Activated naive CD4-positive, alpha-beta T cell treated with anti-CD3 and anti-CD28 coated beads, Interleukin-2, amount 50 U/mL, for 72 hours (primary cell): ENCODE data around the gene TNFRSF9. TPM values are rescaled to one million over a fixed set of nuclear protein-coding genes. Genes with fewer than 3 reads are reported as not detected.

Experiments
- ATAC-seq, 2 donors: fragments of 150-1000 bp; cut with Tn5 transposase; 2 replicates each; pipeline ENCODE4 v1.10.0; 2021; ENCODE audit warnings: mild to moderate bottlenecking in 2 of 2, moderate library complexity in 2 of 2
- DNase-seq, 2 donors: peaks; one replicate each; pipeline ENCODE4 v3.0.0; 2021 to 2022; ENCODE audit warnings: low spot score in 2 of 2
- H3K27ac Mint-ChIP-seq, 2 donors: one replicate each; pipeline ENCODE4 v1.8.0; 2022; ENCODE audit warnings: mild to moderate bottlenecking in 2 of 2, mixed read lengths in 2 of 2
- H3K36me3 Mint-ChIP-seq, 2 donors: one replicate each; pipeline ENCODE4 v1.8.0; 2022; ENCODE audit warnings: mixed read lengths in 2 of 2
- H3K9me3 Mint-ChIP-seq, 2 donors: one replicate each; pipeline ENCODE4 v1.8.0; 2022; ENCODE audit warnings: mixed read lengths in 2 of 2
- total RNA-seq, 2 donors: library from RNA; stranded (reverse); gene quantifications; one replicate each; pipeline ENCODE4 v1.2.3, GENCODE V29; 2022

The TNFRSF9 gene
- total RNA-seq, 2 donors from 2014 or later, result 10.8 to 66.8 TPM

DNA sequence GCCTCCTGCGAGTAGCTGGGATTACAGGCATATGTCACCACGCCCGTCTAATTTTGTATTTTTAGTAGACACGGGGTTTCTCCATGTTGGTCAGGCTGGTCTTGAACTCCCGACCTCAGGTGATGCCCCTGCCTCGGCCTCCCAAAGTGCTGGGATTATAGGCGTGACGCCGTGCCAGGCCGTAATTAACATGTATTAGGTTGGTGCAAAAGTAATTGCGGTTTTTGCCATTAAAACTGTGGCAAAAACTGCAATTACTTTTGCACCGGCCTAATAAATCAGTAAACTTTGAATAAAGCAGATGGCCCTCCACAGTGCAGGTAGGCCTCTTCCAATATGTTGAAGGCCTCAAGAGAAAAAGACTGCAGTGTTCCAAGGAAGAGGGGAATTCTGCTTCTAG is 35.4 kb downstream of the TNFRSF9 start:
- Mint-ChIP-seq H3K9me3 (no peaks in the 10 kb centered on the region), H3K36me3 (no peaks in the 10 kb centered on the region), H3K27ac (no peak overlapping the region)
- no peak for DNase-seq
- ATAC-seq, result no peak

DNA sequence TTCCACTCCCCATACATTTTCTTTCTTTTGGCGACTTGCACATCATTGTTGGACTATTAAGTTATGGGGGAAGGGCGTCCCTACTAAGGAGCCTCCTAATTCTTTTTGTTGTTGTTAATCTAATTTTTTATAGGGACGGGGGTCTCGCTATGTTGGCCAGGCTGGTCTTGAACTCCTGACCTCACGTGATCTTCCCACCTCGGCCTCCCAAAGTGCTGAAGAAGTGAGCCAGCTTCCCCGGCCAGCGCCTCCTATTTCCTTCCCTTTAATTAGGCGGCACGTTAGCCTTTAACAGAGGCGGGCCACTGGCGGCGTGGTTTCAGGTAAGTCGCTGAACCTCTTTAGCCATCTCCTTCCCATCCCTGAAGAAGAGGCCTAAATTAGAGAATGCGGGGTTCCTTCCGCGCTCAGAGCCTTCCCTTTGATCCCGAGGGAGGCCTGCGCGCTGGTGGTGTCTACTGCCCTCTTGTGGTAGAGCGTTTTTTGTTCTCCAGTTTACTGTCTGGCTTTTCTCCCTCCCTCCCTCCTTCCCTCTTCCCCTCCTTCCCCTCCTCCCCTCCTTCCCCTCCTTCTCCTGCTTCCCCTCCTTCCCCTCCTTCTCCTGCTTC is 38.1 kb downstream of the TNFRSF9 start:
- Mint-ChIP-seq H3K36me3 (no peaks in the 10 kb centered on the region), H3K27ac (peak overlapping the region in 1 of 2 donors; percentile 24), H3K9me3 (no peaks in the 10 kb centered on the region)
- peak; percentile 85 to 94 for ATAC-seq
- DNase-seq, result peak; percentile 69 to 76

DNA sequence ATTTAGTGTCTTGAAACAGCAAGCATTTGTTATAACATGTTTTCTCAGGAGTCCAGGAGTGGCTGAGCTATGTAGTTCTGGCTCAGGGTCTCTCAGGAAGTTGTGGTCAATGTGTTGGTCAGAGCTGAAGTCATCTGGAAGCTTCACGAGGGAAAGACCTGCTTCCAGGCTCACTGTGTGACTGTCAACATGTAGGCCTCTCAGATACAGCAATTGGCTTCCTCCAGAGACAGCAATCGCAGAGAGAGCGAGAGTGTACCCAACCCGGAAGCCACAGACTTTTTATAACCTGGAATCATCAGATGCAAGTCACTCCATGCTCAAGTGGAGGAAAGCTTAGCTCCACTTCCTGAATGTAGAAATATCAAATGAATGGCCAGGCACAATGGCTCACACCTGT is 40.9 kb downstream of the TNFRSF9 start:
- peak overlapping the region in 1 of 2 donors; percentile 29 for H3K27ac Mint-ChIP-seq
- no peaks in the 10 kb centered on the region for H3K36me3 Mint-ChIP-seq
- DNase-seq (no peak), ATAC-seq (peak in 1 of 2 donors; percentile 23)
- no peaks in the 10 kb centered on the region for H3K9me3 Mint-ChIP-seq

DNA sequence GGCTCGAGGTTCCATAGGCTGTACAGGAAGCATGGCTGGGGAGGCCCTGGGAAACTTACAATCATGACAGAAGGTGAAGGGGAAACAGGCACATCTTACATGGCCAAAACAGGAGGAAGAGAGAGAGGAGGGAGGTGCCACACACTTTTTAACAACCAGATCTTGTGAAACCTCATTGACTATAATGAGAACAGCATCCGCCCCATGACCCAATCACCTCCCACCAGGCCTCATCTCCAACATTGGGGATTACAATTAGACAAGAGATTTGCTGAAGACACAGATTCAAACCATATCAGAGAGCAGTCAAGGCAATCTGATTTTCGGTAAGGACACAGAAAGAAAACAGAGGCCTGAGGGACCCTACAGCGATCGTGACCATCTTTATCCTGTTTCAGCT is 41.7 kb downstream of the TNFRSF9 start:
- H3K36me3 Mint-ChIP-seq, result no peaks in the 10 kb centered on the region
- no peak for DNase-seq
- no peaks in the 10 kb centered on the region for H3K9me3 Mint-ChIP-seq
- no peak for ATAC-seq
- peak overlapping the region in 1 of 2 donors; percentile 31 for H3K27ac Mint-ChIP-seq

DNA sequence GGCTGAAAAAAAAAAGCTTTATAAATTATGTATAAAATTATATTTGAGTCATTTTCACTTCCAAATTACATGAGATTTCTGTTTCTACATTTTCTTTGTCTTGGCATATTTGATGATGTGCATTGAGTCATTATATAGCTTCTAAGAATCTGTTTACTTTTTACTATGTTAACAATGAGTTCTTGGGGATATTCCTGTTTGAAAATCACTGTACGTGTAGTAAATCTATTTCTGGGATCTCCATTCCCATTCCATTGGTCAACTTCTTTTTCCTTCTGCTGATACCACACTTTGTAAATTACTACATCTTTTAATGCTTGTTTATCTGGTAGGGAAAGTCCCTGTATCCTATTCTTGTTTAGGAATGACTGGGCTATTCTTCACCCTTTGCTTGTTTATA is 43.6 kb downstream of the TNFRSF9 start:
- ATAC-seq (no peak), DNase-seq (no peak)
- Mint-ChIP-seq H3K36me3 (no peaks in the 10 kb centered on the region), H3K27ac (no peak overlapping the region), H3K9me3 (no peaks in the 10 kb centered on the region)

DNA sequence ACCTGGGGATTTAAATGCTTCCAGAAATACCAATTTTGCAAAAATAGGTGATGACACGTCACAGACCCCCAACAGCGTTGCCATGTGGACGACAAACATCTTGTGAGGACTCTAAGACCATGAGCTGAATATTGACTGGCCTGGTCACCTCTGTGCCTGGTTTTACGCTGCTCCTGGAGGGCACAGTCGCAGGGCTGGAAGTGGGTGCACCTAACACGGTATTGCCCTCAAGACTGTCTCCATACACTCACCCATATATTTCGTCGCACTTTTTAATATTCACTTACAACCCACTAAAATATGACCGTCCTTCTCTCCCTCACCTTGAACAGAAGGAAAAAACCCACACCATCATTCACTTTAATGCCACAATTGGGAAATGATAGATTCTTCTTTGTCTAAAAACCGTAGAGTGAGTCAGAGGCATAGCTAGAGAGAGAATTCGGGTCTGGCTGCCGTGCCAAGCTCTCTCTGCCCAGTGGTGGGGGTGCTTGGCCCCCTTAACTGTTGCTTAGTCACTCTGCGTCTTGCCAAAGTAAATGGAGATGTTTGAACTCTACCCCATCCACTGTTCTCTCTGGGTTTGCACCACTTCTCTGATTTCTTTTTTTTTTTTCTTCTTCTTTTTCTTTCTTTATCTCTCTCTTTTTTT is 47.0 kb downstream of the TNFRSF9 start:
- ATAC-seq (no peak), DNase-seq (no peak)
- H3K27ac Mint-ChIP-seq, result no peak overlapping the region
- H3K36me3 Mint-ChIP-seq, result no peaks in the 10 kb centered on the region
- H3K9me3 Mint-ChIP-seq, result no peaks in the 10 kb centered on the region

DNA sequence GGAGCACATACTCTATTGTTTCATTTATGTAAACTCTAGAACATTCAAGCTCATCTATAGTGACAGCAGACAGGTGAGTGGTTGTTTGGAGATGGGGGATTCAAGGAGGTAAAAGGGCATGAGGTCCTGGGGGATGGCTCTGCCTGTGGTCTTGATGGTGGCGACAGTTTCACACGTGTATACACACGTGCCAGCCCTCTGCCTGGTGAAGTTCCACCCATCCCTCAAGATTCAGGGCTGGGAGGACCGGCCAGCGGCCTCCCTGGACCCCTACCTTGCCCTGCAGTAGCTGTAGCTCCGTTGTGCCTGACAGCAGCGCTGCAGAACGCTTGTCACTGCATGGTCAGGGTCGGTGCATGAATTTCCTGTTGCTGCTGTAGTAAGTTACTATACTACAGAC is 48.8 kb downstream of the TNFRSF9 start:
- DNase-seq (no peak), ATAC-seq (no peak)
- no peak overlapping the region for H3K27ac Mint-ChIP-seq
- H3K9me3 Mint-ChIP-seq, result no peaks in the 10 kb centered on the region
- H3K36me3 Mint-ChIP-seq, result no peaks in the 10 kb centered on the region

DNA sequence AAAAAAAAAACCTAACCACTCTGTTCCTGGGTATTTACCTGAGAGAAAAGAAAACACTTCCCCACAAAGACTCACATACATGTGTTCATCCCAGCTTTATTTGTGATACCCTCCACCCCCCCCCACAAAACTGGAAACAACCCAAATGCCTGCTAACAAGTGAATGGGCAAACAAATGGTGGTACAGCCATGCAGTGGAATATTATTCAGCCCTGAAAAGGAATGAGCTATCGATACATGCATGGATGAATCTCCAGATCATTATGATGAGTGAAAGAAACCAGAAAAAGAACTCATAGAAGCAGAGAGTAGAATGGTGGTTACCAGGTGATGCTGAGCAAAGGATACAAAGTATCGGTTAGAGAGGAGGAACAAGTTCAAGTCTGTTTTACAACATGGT is 49.8 kb downstream of the TNFRSF9 start:
- H3K27ac Mint-ChIP-seq, result no peak overlapping the region
- no peaks in the 10 kb centered on the region for H3K36me3 Mint-ChIP-seq
- ATAC-seq, result no peak
- DNase-seq, result no peak
- no peaks in the 10 kb centered on the region for H3K9me3 Mint-ChIP-seq

DNA sequence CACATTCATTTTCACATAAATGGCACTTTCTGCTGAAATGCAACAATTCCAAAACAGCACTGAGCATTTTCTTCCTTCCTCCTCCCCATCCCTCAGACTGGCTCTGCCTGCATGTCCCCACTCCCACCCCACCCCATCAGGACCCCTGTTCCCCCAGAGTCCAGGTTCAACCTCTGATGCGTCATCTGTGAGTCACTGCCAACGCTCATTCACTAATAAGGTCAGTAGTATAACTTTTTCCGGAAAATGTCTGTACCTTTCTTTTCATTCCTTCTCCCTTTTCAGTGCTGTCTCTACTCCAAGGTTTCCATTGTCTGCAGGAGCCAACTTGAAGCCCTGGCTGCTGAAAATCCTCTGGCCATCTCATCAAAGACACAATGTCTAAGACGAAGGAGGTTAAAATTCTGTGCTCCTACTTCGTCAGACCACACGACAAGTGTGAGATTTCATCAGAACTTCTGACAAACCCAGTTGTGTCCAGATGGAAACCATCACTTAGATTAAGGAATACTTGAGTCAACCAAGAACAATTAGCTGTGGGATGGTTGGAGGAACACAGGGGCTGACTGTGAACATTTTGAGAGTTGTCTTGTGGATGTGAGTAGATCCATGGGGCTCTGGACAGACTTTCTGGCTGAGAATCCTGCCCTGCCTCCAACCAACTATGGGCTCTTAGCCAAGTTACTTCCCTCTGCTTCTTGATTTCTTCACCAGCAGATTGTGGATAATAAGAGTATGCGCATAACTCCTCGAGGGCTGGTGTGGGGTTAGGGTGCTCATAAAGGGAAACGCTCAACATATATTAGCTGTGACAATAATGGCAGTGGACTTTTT is 52.2 kb downstream of the TNFRSF9 start:
- H3K36me3 Mint-ChIP-seq, result no peaks in the 10 kb centered on the region
- H3K27ac Mint-ChIP-seq, result no peak overlapping the region
- DNase-seq, result no peak
- peaks cover 0 to 7% of the 10 kb centered on the region in 2 donors for H3K9me3 Mint-ChIP-seq
- no peak for ATAC-seq

DNA sequence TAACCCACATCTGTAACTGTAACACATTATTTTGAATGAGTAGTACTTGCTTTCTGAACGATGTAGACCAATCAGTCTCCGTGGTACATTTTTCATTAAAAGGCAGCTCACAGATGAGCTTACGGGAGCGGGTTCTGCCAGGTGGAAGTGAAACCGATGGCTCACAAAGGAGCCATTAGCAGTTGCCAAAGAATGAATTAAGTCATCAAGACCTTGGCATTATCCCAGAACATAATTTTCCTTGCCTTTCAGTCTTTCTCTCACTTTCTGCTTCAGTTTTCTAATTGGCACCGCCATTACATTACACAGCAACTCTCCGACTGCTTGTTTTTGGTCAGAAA is 54.3 kb downstream of the TNFRSF9 start:
- Mint-ChIP-seq H3K9me3 (peaks cover 0 to 7% of the 10 kb centered on the region in 2 donors), H3K27ac (no peak overlapping the region), H3K36me3 (no peaks in the 10 kb centered on the region)
- DNase-seq, result no peak
- no peak for ATAC-seq

DNA sequence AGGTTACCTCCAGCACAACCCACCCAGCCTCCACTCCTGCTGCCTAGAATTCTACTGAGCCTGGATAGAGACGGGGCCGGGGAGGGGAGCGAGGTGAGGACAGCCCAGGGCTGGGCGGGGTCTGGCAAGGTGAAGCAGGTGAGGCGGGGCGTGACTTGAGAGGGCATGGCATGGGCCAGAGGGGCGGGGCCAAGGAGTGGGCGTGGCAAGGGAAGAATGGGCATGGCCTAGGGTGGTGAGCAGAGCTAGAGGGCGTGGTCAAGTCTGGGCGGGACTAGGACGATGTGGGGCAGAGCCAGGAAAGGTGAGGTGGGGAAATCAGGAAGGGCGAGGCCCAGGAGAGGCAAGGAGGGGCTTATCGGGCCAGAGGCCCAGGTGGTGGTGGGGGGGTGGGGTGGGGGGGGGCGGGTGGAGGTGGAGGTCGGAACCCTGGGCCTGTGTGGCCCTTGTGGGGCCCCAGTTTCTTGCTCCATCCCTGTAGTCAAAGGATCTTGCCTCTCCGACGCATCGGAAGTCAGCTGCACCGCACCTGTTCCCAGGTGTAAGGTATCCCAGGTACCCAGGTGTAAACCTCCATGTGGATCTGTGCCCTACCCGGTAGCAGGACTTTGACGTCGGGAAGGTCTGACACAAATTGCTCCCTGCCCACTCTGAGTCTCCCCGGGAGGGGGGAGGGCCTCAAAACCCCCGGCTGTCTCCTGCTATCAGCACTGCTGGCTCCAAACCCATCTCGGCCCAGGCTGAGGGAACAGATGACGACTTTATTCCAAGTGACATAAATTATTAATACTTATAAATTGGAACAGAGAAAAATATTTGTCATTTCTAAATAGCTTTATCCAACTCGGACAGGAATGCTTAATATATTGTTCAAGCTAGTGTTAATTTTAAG is 54.9 kb downstream of the TNFRSF9 start:
- H3K27ac Mint-ChIP-seq, result no peak overlapping the region
- peaks cover 0 to 7% of the 10 kb centered on the region in 2 donors for H3K9me3 Mint-ChIP-seq
- no peaks in the 10 kb centered on the region for H3K36me3 Mint-ChIP-seq
- peak in 1 of 2 donors; percentile 28 for DNase-seq
- ATAC-seq, result peak; percentile 48 to 53

DNA sequence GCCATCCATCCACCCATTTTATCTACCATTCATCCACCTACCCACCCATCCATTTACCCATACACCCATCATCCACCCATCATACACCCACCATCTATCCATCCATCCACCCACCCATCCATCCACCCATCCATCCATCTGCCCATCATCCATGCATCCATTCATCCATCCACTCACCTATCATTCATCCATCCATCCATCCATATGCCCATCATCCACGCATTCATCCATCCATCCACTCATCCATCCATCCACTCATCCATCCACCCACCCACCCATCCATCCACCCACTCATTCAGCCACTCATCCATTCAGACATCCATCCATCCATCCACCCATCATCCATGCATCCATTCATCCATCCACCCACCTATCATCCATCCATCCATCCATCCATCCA is 55.9 kb downstream of the TNFRSF9 start:
- Mint-ChIP-seq H3K9me3 (peaks cover 0 to 7% of the 10 kb centered on the region in 2 donors), H3K36me3 (no peaks in the 10 kb centered on the region), H3K27ac (no peak overlapping the region)
- ATAC-seq (no peak), DNase-seq (no peak)

DNA sequence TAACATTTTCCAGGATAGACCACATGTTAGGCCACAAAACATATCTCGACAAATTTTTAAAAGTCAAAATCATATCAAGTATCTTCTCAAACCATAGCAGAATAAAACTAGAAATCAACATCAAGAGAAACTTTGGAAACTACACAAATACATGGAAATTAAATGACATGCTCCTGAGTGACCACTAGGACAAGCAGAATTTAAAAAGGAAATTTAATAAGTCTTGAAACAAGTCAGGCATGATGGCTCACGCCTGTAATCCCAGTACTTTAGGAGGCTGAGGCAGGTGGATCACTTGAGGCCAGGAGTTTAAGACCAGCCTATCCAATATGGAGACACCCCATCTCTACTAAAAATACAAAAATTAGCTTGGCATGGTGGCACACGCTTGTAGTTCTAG is 61.4 kb downstream of the TNFRSF9 start:
- Mint-ChIP-seq H3K36me3 (peaks cover 5 to 10% of the 10 kb centered on the region in 2 donors), H3K27ac (no peak overlapping the region), H3K9me3 (peaks cover 3 to 13% of the 10 kb centered on the region in 2 donors)
- ATAC-seq (no peak), DNase-seq (no peak)

DNA sequence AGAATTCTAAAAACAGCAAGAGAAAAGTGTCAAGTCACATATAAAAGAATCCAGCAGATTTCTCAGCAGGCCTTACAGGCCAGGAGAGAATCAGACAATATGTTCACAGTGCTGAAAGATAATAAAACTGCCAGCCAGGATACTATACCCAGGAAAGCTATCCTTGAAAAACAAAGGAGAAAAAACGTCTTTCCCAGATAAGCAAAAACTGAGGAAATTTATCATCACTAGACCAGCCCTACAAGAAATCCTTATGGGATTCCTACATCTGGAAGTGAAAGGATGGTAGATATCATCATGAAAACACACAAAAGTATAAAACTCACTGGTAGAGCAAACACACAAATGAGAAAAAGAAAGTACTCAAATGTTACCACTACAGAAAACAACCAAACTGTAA is 62.6 kb downstream of the TNFRSF9 start:
- no peak for DNase-seq
- Mint-ChIP-seq H3K36me3 (peaks cover 5 to 10% of the 10 kb centered on the region in 2 donors), H3K9me3 (peaks cover 3 to 13% of the 10 kb centered on the region in 2 donors), H3K27ac (no peak overlapping the region)
- ATAC-seq, result no peak

DNA sequence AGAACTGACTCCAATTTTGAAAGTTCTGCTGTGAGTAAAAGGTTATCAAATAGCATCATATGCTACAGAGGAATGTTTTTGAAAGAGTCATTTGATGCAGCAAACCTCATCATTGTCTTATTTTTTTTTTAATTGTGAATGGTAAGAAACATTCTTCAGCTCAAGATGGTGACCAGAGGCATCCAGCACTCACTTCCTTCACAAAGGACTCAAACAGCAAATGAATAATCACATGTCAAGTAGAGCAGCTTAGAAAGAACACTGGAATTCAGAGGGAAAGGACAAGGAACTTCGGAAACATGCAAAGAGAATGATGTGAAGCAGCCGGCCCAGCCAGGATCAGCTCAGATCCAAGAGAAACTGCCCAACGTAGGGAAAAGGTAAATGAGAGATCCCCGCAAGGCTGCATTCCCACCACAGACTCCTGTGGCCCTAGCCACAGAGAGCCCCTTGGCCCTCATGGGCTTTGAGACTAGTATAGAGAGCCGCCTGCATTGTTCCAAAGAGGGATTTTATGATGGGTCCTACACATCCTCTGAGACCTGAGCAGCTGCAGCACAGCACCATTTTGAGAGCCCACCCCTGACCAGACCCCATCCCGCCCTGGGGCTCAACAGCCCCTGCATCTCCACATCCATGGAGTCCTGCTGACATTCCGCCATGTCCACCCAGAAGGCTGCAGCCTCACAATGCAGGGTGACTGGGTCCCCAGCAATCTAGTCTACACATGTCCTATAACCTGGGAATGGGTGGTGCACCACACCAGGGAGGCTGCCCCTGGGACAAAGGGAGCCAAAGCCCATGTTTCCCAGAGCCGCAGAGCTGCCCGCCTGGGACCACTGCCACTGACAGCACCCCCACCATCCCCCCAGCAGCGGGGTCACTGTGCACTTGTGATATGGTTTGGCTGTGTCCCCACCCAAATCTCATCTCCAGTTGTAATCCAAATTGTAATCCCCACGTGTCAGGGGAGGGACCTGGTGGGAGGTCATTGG is 66.5 kb downstream of the TNFRSF9 start:
- no peak overlapping the region for H3K27ac Mint-ChIP-seq
- DNase-seq, result no peak
- peaks cover 3 to 13% of the 10 kb centered on the region in 2 donors for H3K9me3 Mint-ChIP-seq
- ATAC-seq, result no peak
- H3K36me3 Mint-ChIP-seq, result peaks cover 5 to 10% of the 10 kb centered on the region in 2 donors

DNA sequence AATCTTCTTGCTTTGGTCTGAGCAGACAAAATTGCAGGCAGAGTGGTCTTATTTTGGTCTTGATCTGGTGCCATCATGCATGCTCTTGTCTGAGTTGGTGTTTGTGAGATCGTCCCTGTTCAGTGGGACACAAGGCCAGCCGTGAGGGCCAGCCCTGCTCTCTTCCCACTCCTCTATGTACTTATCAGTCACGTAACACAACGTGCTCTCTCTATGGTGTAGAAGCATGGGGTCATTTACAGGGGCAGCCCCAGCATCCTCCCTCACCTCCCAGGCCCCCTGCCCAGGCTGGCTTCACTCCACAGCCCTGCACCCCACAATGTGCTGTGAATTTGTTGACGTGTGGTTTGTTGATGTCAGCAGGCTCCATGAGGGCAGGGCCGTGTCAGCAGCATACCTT is 69.5 kb downstream of the TNFRSF9 start:
- no peak for ATAC-seq

More for the DNA sequence above, 69.5 kb downstream of the TNFRSF9 start:
- DNase-seq, result no peak
- Mint-ChIP-seq H3K27ac (no peak overlapping the region), H3K36me3 (no peaks in the 10 kb centered on the region), H3K9me3 (no peaks in the 10 kb centered on the region)
